Dendritic cell treated with granulocyte-macrophage colony-stimulating factor and Interleukin-4, amounts not matched to agents 40 ng/mL and 50 ng/mL, for 4 days (primary cell): ENCODE results near the gene ETV1.

Experiments
- H3K27ac Mint-ChIP-seq: one replicate; pipeline ENCODE4 v1.8.0; 2022; ENCODE audit warnings: mild to moderate bottlenecking, mixed read lengths
- H3K27me3 Mint-ChIP-seq: one replicate; pipeline ENCODE4 v1.8.0; 2022; ENCODE audit warnings: mild to moderate bottlenecking, mixed read lengths
- H3K36me3 Mint-ChIP-seq: one replicate; pipeline ENCODE4 v1.8.0; 2022; ENCODE audit warnings: low read depth, mixed read lengths
- H3K4me1 Mint-ChIP-seq: one replicate; pipeline ENCODE4 v1.8.0; 2022; ENCODE audit warnings: low read depth, mixed read lengths
- H3K4me3 Mint-ChIP-seq: one replicate; pipeline ENCODE4 v1.8.0; 2022; ENCODE audit warnings: mild to moderate bottlenecking, moderate library complexity, mixed read lengths
- H3K9me3 Mint-ChIP-seq: one replicate; pipeline ENCODE4 v1.8.0; 2022; ENCODE audit warnings: mixed read lengths
- intact Hi-C: fragments of 100-400 bp; cut with micrococcal nuclease; formaldehyde crosslinking; loops from one replicate; pipeline ENCODE4 v1.15.0; 2022

The ETV1 gene

DNA sequence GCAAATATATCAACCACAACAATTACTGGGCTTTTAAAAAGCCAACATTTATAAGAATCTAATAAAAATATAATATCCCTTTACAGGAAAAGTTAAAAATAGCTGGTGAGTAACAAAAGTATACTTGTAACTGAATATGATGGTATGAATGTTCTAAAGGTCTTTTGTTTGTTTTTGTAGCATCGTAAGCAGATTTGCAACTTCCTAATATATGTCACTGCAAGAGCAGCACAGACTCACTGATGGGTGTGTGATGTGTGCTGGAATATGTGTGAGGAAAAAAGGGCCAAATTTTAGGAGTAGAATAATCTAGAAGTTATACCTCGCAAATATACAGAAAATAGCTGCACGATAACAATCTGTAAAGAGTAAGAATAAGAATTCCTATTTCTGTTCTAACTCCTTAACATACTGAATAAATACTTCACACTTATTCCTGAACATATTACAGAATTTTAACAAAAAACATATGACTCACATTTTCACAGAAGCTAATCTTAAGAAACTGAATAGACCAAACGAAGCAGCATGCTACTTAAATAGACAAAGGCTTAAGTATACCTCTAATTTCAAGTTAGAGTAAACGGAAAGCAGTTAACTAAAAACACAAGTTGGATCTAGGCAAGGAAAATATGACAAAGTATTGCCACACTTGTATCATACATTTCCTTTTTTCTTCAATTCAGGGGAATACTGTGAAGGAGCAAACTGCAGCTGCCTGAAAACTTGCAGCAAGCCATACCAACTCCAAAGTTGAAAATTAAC, 9.6 kb downstream of the ETV1 start:
- Mint-ChIP-seq H3K9me3 (peaks cover 1% of the 10 kb centered on the region), H3K27me3 (peaks cover 9% of the 10 kb centered on the region), H3K4me1 (no peaks in the 10 kb centered on the region), H3K4me3 (no peak overlapping the region), H3K27ac (no peak overlapping the region), H3K36me3 (no peaks in the 10 kb centered on the region)
- intact Hi-C loops = no loop called here

DNA sequence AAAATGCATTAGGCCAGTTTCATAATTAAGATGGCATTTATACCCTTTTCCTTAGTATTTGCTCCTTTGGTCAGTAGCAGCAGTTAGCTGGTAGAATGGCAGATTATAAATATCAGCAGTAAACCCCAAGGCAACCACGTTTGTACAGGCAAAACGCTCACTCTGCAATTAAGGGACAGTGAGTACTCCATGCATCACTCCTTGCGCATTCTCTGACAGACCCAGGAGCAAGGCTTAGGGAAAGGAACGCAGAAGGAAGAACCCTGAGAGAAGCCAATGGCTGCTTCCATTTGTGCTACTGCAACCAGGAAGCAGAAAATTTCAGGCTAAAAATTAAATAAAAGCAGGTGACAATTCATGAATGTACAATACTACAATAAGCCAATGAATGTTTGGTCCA, 12.9 kb downstream of the ETV1 start:
- intact Hi-C loops = no loop called here
- Mint-ChIP-seq H3K4me1 (no peaks in the 10 kb centered on the region), H3K36me3 (no peaks in the 10 kb centered on the region), H3K4me3 (no peak overlapping the region), H3K9me3 (peaks cover 10% of the 10 kb centered on the region), H3K27ac (no peak overlapping the region), H3K27me3 (peaks cover 7% of the 10 kb centered on the region)

DNA sequence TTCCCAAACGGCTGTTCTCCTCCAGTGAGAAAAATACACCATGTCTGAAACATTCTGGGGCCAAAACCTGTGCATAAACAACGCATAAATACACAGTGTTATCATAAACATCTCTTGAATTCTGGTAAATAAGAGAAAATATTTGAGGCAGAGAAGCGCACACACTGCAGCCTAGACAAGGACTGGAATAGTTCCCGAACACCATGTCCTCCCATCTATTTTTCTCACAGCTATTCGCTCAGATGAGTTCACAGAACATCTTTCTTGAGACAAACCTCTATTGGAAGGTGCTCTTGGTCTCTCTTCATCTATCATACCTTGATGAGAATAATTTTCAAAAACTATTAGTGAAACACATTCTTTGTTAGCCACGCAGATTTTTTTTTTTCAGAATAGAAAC, 24.4 kb downstream of the ETV1 start:
- H3K36me3 Mint-ChIP-seq = no peaks in the 10 kb centered on the region
- no peak overlapping the region for H3K4me3 Mint-ChIP-seq
- H3K27ac Mint-ChIP-seq = no peak overlapping the region
- no peaks in the 10 kb centered on the region for H3K9me3 Mint-ChIP-seq
- intact Hi-C loops = no loop called here
- no peaks in the 10 kb centered on the region for H3K4me1 Mint-ChIP-seq
- H3K27me3 Mint-ChIP-seq = no peaks in the 10 kb centered on the region

DNA sequence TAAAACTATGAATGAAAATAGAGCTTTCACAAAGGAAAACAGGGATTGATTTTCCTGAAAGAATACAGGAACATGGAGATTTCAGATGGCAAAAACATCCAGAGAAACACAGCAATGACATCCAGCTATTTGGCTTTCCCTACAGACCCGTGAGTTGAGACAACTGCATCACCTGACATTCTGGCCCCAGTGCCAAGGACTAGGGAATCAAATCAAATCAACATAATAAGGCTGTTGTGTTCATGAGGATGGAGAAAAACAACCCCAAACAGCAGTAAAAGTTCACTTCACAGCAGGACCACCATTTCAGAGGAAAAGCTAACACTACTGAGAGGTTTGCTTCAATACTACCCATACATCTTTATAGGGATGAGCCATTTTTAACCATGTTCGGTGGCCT, 25.5 kb downstream of the ETV1 start:
- no peaks in the 10 kb centered on the region for H3K27me3 Mint-ChIP-seq
- intact Hi-C loops = no loop called here
- H3K27ac Mint-ChIP-seq = no peak overlapping the region
- H3K4me1 Mint-ChIP-seq = no peaks in the 10 kb centered on the region
- no peak overlapping the region for H3K4me3 Mint-ChIP-seq
- H3K36me3 Mint-ChIP-seq = no peaks in the 10 kb centered on the region
- no peaks in the 10 kb centered on the region for H3K9me3 Mint-ChIP-seq

DNA sequence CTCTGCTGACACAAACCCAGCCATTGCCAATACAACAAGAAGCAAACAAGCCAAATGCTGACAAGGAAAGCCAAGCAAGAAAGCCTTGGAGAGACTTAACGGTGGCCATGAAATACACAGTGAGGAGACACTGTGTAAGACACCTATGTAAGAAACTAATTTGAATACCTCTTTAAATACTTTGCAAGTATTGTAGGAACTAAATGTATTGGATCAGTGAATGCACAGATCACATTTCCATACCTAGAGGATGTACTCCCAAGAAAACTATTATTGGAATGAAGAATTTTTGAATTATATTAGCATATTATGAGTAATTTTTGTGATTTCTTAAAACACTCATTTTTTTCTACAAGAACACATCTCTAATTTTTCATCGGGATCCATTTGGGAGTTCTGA, 34.0 kb downstream of the ETV1 start:
- Mint-ChIP-seq H3K27ac (no peak overlapping the region), H3K36me3 (no peaks in the 10 kb centered on the region), H3K9me3 (no peaks in the 10 kb centered on the region), H3K4me1 (no peaks in the 10 kb centered on the region), H3K4me3 (no peak overlapping the region), H3K27me3 (no peaks in the 10 kb centered on the region)
- intact Hi-C loops = no loop called here

DNA sequence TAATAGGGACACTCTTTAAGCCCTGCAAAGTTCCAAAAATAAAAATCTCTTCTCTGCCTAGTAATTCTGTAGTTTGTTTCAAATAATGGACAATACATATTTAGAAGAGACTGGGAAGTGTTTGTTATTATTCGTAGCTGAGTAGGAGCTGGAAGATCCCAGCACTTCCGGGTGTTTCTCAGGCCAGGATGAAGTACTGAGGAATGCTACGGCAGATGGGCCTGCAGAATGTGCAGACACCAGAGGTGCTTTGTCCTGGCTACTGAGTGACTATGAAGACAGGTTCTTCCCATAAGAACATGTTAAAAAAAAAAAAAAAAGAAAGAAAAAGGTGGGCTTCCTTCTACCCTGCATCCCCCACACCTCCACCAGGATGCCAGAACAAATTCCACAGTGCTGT, 36.1 kb downstream of the ETV1 start:
- no peaks in the 10 kb centered on the region for H3K9me3 Mint-ChIP-seq
- intact Hi-C loops = no loop called here
- no peaks in the 10 kb centered on the region for H3K36me3 Mint-ChIP-seq
- no peak overlapping the region for H3K27ac Mint-ChIP-seq
- H3K27me3 Mint-ChIP-seq = no peaks in the 10 kb centered on the region
- no peak overlapping the region for H3K4me3 Mint-ChIP-seq
- no peaks in the 10 kb centered on the region for H3K4me1 Mint-ChIP-seq

DNA sequence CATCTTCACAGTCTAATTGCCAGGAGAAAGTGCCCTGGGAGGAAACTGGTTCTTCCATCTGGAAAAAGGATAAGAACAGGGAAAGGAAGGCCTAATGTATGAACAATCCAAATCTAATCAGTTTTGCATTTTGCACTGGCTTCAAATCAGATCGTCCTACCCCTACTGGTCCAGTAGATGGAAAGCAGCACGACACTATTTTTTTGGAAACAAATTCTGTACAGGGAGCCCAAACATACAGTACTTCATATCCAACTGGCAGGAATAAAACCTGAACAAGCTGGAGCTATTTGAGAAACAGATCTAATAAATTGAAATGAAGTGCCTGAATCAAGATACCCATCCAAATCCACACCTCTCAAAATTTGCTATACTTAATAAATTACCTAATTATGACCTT, 36.5 kb downstream of the ETV1 start:
- intact Hi-C loops = no loop called here
- Mint-ChIP-seq H3K9me3 (no peaks in the 10 kb centered on the region), H3K36me3 (no peaks in the 10 kb centered on the region), H3K4me3 (no peak overlapping the region), H3K27ac (no peak overlapping the region), H3K27me3 (no peaks in the 10 kb centered on the region), H3K4me1 (no peaks in the 10 kb centered on the region)

DNA sequence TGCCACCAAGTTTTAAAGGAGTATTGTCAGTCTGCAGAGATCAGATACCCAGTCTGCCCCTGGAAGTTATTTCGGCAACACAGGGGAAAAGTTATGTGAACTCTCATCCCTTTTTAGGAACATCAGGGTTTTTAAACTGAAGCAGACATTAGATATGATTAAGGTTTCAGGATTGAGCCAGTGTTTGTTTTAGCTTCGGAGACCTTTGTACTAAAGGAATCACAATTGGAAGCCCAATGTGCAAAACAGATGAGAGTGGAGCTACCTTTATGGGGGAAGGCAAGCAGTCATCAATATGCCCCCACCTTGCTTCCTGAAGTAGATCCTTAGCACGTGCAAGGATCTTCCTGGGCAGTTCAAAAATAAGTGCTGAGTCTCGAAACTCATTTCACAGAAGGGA, 39.5 kb downstream of the ETV1 start:
- no peak overlapping the region for H3K27ac Mint-ChIP-seq
- intact Hi-C loops = no loop called here
- no peaks in the 10 kb centered on the region for H3K4me1 Mint-ChIP-seq
- no peaks in the 10 kb centered on the region for H3K9me3 Mint-ChIP-seq
- H3K36me3 Mint-ChIP-seq = no peaks in the 10 kb centered on the region
- no peak overlapping the region for H3K4me3 Mint-ChIP-seq
- no peaks in the 10 kb centered on the region for H3K27me3 Mint-ChIP-seq

DNA sequence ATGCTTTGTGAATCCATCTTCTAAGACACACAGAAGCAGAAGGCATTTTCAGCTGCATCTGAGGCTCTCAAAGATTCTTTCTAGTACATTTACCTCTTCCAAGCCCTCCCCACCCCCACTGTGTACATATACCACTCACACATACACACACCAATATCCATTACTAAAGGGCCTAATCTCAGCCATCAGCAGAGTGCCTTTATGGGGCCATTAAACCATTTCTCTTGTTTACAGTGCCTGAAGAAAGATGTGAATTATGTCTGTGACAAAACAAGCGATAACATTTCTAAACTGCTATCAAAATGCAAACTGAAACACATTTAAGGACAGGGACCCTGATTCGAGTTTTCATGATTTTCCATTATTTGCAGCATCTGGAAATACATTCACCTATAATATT, 40.0 kb downstream of the ETV1 start:
- Mint-ChIP-seq H3K27ac (no peak overlapping the region), H3K4me3 (no peak overlapping the region)

DNA sequence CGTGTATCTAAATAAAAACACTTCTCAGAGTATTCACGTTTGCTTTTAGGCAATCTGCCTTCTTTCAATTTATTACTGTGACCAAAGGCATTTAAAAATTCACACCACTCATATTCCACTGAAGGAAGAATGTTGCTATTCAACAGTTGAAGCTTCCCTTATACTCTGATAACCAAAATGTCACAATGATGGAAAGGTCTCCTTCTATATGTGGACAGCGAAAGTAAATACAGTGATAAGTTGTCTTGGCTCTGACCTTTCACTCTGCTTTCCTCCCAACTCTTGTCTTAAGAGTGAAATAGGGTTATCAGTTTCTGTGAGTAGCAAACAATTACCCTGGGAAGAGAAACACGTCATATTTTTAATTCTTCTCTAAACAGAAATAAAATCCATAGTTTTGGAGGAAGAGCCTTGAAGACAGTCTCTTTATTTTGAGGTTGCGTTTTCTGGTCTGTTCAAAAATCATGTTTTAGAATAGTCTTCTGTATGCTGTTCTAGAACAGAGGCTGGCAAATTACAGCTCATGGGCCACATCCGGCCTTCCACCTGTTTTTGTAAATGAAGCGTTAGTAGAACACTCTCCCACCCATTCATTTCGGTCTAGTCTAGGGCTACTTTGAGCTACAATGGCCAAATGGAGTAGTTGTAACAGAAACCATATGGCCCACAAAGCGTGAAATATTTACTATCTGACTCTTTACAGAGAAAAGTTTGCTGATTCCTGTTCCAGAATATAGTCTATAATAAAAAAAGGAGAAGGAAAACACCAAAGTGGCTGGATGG, 41.3 kb downstream of the ETV1 start:
- no peak overlapping the region for H3K4me3 Mint-ChIP-seq
- H3K36me3 Mint-ChIP-seq = no peaks in the 10 kb centered on the region
- intact Hi-C loops = no loop called here
- no peaks in the 10 kb centered on the region for H3K27me3 Mint-ChIP-seq
- H3K9me3 Mint-ChIP-seq = no peaks in the 10 kb centered on the region
- no peaks in the 10 kb centered on the region for H3K4me1 Mint-ChIP-seq
- H3K27ac Mint-ChIP-seq = no peak overlapping the region

More for the DNA sequence above, 40.0 kb downstream of the ETV1 start:
- Mint-ChIP-seq H3K4me1 (no peaks in the 10 kb centered on the region), H3K36me3 (no peaks in the 10 kb centered on the region), H3K9me3 (no peaks in the 10 kb centered on the region), H3K27me3 (no peaks in the 10 kb centered on the region)
- intact Hi-C loops = no loop called here

DNA sequence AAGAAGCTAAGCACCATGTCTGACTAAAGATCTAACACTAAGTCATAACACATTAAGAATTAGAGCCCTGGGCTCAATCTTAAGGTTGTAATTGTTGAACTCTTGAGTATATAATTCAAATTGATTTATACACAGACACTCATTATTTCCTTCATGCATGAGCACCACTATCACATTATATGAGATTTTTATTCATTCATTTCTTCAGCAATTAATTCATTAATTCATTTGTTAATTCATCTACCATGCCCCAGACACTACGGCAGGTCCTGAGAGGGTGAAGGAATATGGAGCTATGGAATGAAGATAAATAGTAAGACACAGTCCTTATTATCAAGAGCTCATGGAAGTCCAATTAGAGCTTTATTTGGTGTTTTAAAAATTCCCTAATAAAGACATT, 41.9 kb downstream of the ETV1 start:
- intact Hi-C loops = no loop called here
- H3K4me3 Mint-ChIP-seq = no peak overlapping the region
- no peak overlapping the region for H3K27ac Mint-ChIP-seq
- H3K9me3 Mint-ChIP-seq = no peaks in the 10 kb centered on the region
- no peaks in the 10 kb centered on the region for H3K27me3 Mint-ChIP-seq
- H3K36me3 Mint-ChIP-seq = no peaks in the 10 kb centered on the region
- H3K4me1 Mint-ChIP-seq = no peaks in the 10 kb centered on the region

DNA sequence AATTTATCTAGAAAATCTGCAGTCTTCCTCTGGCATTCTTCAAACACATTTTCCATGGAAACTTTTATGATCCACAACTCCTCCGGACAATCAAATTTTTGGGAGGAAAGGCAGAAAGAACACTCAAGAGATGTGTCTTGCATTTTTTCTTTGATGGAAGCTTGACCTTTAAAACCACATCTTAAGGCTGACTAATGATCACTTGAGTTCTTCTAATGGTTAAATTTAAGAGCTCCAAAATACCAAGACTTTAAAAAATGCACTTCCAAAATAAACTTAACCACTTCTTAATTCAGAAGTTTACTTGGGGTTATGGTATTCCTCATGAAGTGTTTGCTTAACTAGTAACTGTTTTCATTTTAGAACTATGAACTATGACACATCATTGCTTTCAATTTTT, 43.3 kb downstream of the ETV1 start:
- Mint-ChIP-seq H3K27ac (no peak overlapping the region), H3K36me3 (no peaks in the 10 kb centered on the region), H3K27me3 (no peaks in the 10 kb centered on the region), H3K4me3 (no peak overlapping the region), H3K4me1 (no peaks in the 10 kb centered on the region), H3K9me3 (no peaks in the 10 kb centered on the region)
- intact Hi-C loops = no loop called here

DNA sequence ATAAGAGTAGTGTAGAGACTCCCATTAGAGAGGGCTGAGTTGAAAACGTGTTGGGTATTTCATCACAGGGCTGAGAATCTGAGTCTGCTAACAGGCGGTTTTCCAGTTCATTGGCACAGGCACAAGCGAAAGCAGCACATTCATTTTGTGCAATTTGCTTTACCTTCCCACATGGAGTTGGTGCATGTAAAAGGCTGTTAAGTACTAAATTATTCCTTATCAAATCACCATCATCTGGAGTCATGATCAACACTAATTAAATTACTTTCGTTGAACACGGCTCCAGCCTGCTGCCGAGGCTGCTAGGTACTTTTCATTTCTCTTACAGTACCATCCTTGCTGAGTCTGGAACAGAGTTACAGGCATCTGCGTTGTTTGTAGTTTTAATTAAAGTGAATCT, 43.8 kb downstream of the ETV1 start:
- no peaks in the 10 kb centered on the region for H3K36me3 Mint-ChIP-seq
- no peaks in the 10 kb centered on the region for H3K27me3 Mint-ChIP-seq
- no peak overlapping the region for H3K4me3 Mint-ChIP-seq
- H3K4me1 Mint-ChIP-seq = no peaks in the 10 kb centered on the region
- H3K9me3 Mint-ChIP-seq = no peaks in the 10 kb centered on the region
- no peak overlapping the region for H3K27ac Mint-ChIP-seq
- intact Hi-C loops = no loop called here

DNA sequence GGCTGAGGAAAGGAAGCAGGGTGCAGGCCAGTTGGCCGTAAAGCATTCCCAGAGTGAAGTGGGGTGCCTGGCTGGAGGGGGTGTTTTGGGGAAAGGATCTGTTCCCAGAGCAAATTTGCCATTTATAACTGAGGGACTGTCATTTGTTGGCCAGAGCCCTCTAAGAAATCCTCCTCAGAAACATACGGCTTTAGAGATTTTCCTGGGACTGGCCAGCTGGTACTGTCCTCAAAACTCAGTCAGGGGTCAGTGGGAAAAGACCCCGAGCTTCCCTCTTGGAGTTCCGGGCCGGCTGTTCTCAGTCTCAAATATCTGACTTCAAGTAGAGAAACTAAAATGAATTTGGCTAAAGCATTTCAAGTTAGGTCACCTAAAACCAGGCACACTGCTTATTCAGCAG, 55.9 kb downstream of the ETV1 start:
- no peak overlapping the region for H3K4me3 Mint-ChIP-seq
- H3K27me3 Mint-ChIP-seq = no peaks in the 10 kb centered on the region
- H3K4me1 Mint-ChIP-seq = no peaks in the 10 kb centered on the region
- no peak overlapping the region for H3K27ac Mint-ChIP-seq
- H3K36me3 Mint-ChIP-seq = no peaks in the 10 kb centered on the region
- no peaks in the 10 kb centered on the region for H3K9me3 Mint-ChIP-seq
- intact Hi-C loops = no loop called here

DNA sequence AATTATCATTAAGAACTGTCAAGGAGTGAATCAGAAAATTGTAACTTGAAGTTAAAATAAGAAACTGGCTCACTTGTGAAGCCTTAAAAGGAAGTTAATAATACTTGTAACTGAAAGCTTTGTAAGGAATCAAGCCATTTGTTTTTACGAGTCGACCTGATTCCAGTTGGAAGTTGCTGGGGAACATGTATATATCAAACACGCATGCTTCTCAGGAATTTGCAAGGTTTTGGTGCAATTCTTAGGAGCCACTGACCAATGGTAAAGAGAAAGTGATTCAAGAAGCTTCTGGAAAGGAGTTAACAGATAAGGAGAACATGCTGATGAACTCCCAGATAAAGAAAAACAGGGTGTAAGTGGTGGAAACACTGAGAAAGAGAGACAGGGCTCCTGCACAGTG, 56.4 kb downstream of the ETV1 start:
- Mint-ChIP-seq H3K27me3 (no peaks in the 10 kb centered on the region), H3K4me1 (no peaks in the 10 kb centered on the region), H3K27ac (no peak overlapping the region), H3K9me3 (no peaks in the 10 kb centered on the region), H3K36me3 (no peaks in the 10 kb centered on the region), H3K4me3 (no peak overlapping the region)
- intact Hi-C loops = no loop called here
